T47D (cell line): Measurements from ENCODE around the gene MICAL3.
"Not testable (repeated sequence)": the region's sequence is repeated elsewhere in the genome, so short reads cannot be mapped to it uniquely, and the experiment has no call there.

Experiments
- DNase-seq, 2 experiments: peaks; one replicate each; pipeline versions ENCODE4 v3.0.0 to v3.0.0-alpha.2; 2011 to 2012; ENCODE audit warnings: low read depth in 1 of 2, low spot score in 1 of 2
- JUND ChIP-seq: IDR thresholded peaks from 2 replicates; pipeline ENCODE4 v1.6.1; 2012; ENCODE audit warnings: low read depth
- in situ Hi-C: cut with HindIII; loops from 2 replicates; pipeline ENCODE4 v1.10.0; 2016; ENCODE audit warnings: low sequenced_read_pairs, low pct_unique_long_range_greater_than_20kb

Gene MICAL3

GRCh38 chr22:18013947-18014346, 10.4 kb downstream of the MICAL3 start:
- DNase-seq, result no peak
- TF ChIP-seq JUND, result no peak
- in situ Hi-C loops, result no loop called here

- DNase-seq, result no peak
- in situ Hi-C loops, result no loop called here
- no peak for TF ChIP-seq JUND
These were observed 10.9 kb downstream of the MICAL3 start for GRCh38 chr22:18013436-18013835.

GRCh38 chr22:18012531-18012930, 11.8 kb downstream of the MICAL3 start:
- DNase-seq, result no peak
- no peak for TF ChIP-seq JUND
- in situ Hi-C loops, result no loop called here

- TF ChIP-seq JUND, result no peak
- in situ Hi-C loops, result no loop called here
- no peak for DNase-seq
These were observed 14.1 kb downstream of the MICAL3 start for GRCh38 chr22:18010266-18010665.

- in situ Hi-C loops, result no loop called here
- no peak for DNase-seq
- no peak for TF ChIP-seq JUND
These were observed 16.2 kb downstream of the MICAL3 start for GRCh38 chr22:18008136-18008535.

- DNase-seq, result no peak
- in situ Hi-C loops, result no loop called here
- no peak for TF ChIP-seq JUND
These were observed 19.0 kb downstream of the MICAL3 start for GRCh38 chr22:18005201-18005926.

- DNase-seq, in situ Hi-C loops: not testable (repeated sequence)
These were observed 22.5 kb downstream of the MICAL3 start for GRCh38 chr22:18001894-18002315.

GRCh38 chr22:18001040-18001893, 23.1 kb downstream of the MICAL3 start:
- peak; percentile 98 to 99 for DNase-seq
- in situ Hi-C loops, result no loop called here

GRCh38 chr22:18000441-18001039, 23.8 kb downstream of the MICAL3 start:
- TF ChIP-seq JUND, result no peak
- in situ Hi-C loops, result no loop called here
- no peak for DNase-seq

More at GRCh38 chr22:18001040-18001893, 23.1 kb downstream of the MICAL3 start:
- TF ChIP-seq JUND, result no peak

- in situ Hi-C loops, result no loop called here
- TF ChIP-seq JUND, result no peak
- DNase-seq, result peak in 1 of 2 experiments; percentile 15
These were observed 24.5 kb downstream of the MICAL3 start for GRCh38 chr22:17999851-18000250.

GRCh38 chr22:17998913-17999312, 25.4 kb downstream of the MICAL3 start:
- TF ChIP-seq JUND, result no peak
- DNase-seq, result no peak
- in situ Hi-C loops, result no loop called here

GRCh38 chr22:17997456-17997855, 26.9 kb downstream of the MICAL3 start:
- TF ChIP-seq JUND, result no peak
- no peak for DNase-seq
- in situ Hi-C loops, result no loop called here

GRCh38 chr22:17995256-17995655, 29.1 kb downstream of the MICAL3 start:
- DNase-seq, in situ Hi-C loops: not testable (repeated sequence)
